Liver (tissue), 9 donors: ENCODE results near the gene CLCN5. TPM values are rescaled to one million over a fixed set of nuclear protein-coding genes. Genes with fewer than 3 reads are reported as not detected.

Experiments used
- DNase-seq: peaks from one replicate; pipeline ENCODE4 v3.0.0-alpha.2; 2017; ENCODE audit warnings: low spot score
- H3K27ac ChIP-seq, 2 donors: one replicate each; pipeline ENCODE4 v1.7.0; 2013; ENCODE audit warnings: inconsistent platforms in 2 of 2, low read length in 2 of 2, control low read depth in 1 of 2, low read depth in 1 of 2, mild to moderate bottlenecking in 1 of 2
- H3K27me3 ChIP-seq, 4 donors: one replicate each; pipeline versions ENCODE4 v1.6.1 to v1.7.0; 2013; ENCODE audit warnings: low read length in 3 of 4, inconsistent platforms in 1 of 4, mild to moderate bottlenecking in 1 of 4, moderate library complexity in 1 of 4; ENCODE audit not compliant: control insufficient read depth in 4 of 4, insufficient read depth in 4 of 4
- H3K36me3 ChIP-seq, 4 donors: one replicate each; pipeline versions ENCODE4 v1.6.1 to v1.7.0; 2013; ENCODE audit warnings: low read length in 3 of 4, mild to moderate bottlenecking in 3 of 4, low read depth in 1 of 4, moderate library complexity in 1 of 4; ENCODE audit not compliant: control insufficient read depth in 4 of 4, insufficient read depth in 3 of 4
- H3K4me1 ChIP-seq, 4 donors: one replicate each; pipeline versions ENCODE4 v1.6.1 to v1.7.0; 2013; ENCODE audit warnings: low read length in 3 of 4, mild to moderate bottlenecking in 3 of 4, moderate library complexity in 1 of 4; ENCODE audit not compliant: control insufficient read depth in 4 of 4, insufficient read depth in 4 of 4
- H3K4me3 ChIP-seq, 3 donors: one replicate each; pipeline versions ENCODE4 v1.6.1 to v1.7.0; 2013; ENCODE audit warnings: low read length in 3 of 3, control low read depth in 1 of 3, low read depth in 1 of 3, mild to moderate bottlenecking in 1 of 3
- H3K9ac ChIP-seq, 2 donors: one replicate each; pipeline ENCODE4 v1.7.0; 2013; ENCODE audit warnings: low read length in 2 of 2, mild to moderate bottlenecking in 2 of 2, moderate library complexity in 2 of 2, control low read depth in 1 of 2, low read depth in 1 of 2
- H3K9me3 ChIP-seq, 4 donors: one replicate each; pipeline versions ENCODE4 v1.6.1 to v1.7.0; 2013; ENCODE audit warnings: low read length in 3 of 4; ENCODE audit not compliant: control insufficient read depth in 4 of 4
- EGR1 ChIP-seq, 2 donors: IDR thresholded peaks; 2 replicates each; pipeline ENCODE4 v1.6.1; 2016 to 2018; ENCODE audit warnings: antibody characterized with exemption in 2 of 2, low read depth in 2 of 2
- FOXA1 ChIP-seq: IDR thresholded peaks from 2 replicates; pipeline ENCODE4 v1.6.1; 2016; ENCODE audit warnings: antibody characterized with exemption
- FOXA2 ChIP-seq: IDR thresholded peaks from 2 replicates; pipeline ENCODE4 v1.6.1; 2016; ENCODE audit warnings: antibody characterized with exemption
- GABPA ChIP-seq, 2 donors: IDR thresholded peaks in 1 of 2; conservative IDR thresholded peaks in 1 of 2; 2 replicates each; pipeline ENCODE4 v1.6.1; 2016; ENCODE audit warnings: antibody characterized with exemption in 2 of 2, mild to moderate bottlenecking in 1 of 2, moderate library complexity in 1 of 2
- HNF4A ChIP-seq, 2 donors: conservative IDR thresholded peaks; 2 replicates each; pipeline ENCODE4 v1.6.1; 2016; ENCODE audit warnings: antibody characterized with exemption in 2 of 2, mild to moderate bottlenecking in 2 of 2
- HNF4G ChIP-seq: IDR thresholded peaks from 2 replicates; pipeline ENCODE4 v1.6.1; 2016; ENCODE audit warnings: antibody characterized with exemption
- JUND ChIP-seq, 2 donors: IDR thresholded peaks; 2 replicates each; pipeline ENCODE4 v1.6.1; 2016; ENCODE audit warnings: antibody characterized with exemption in 2 of 2
- NR2F2 ChIP-seq: IDR thresholded peaks from 2 replicates; pipeline ENCODE4 v1.6.1; 2016; ENCODE audit warnings: antibody characterized with exemption
- RAD21 ChIP-seq, 2 donors: IDR thresholded peaks; 2 replicates each; pipeline ENCODE4 v1.6.1; 2016; ENCODE audit warnings: antibody characterized with exemption in 2 of 2, mild to moderate bottlenecking in 2 of 2
- RXRA ChIP-seq, 2 donors: IDR thresholded peaks; 2 replicates each; pipeline ENCODE4 v1.6.1; 2017 to 2018; ENCODE audit warnings: antibody characterized with exemption in 2 of 2, mild to moderate bottlenecking in 1 of 2
- SP1 ChIP-seq: IDR thresholded peaks from 2 replicates; pipeline ENCODE4 v1.6.1; 2018; ENCODE audit warnings: antibody characterized with exemption, mild to moderate bottlenecking
- TAF1 ChIP-seq: conservative IDR thresholded peaks from 2 replicates; pipeline ENCODE4 v1.6.1; 2016; ENCODE audit warnings: antibody characterized with exemption, mild to moderate bottlenecking
- YY1 ChIP-seq: IDR thresholded peaks from 2 replicates; pipeline ENCODE4 v1.6.1; 2016; ENCODE audit warnings: antibody characterized with exemption, mild to moderate bottlenecking
- WGBS: extraction: QIAGEN DNeasy Blood & Tissue Kit; methylation state at CpG from one replicate; pipeline ENCODE4 v1.1.7; 2013; 5-methylcytosine and 5-hydroxymethylcytosine counted together
- polyA plus RNA-seq, 2 donors: library from polyadenylated mRNA; stranded (reverse) in 1 of 2; unstranded in 1 of 2; fragments of 200-250 nt in 1 of 2; fragments of >200 nt in 1 of 2; fragmentation: Nextera tagmentation in 1 of 2; extraction: Ambion mirVana in 1 of 2; gene quantifications; one replicate each; pipeline versions ENCODE4 v1.2.1 to v1.2.3, GENCODE V29; 2013 to 2015
- total RNA-seq, 2 donors: library from RNA; depleted of rRNA; stranded (reverse); fragments of >200 nt; gene quantifications; one replicate each; pipeline ENCODE4 v1.2.3, GENCODE V29; 2014
- TF ChIP-seq, protein P1 (sequence below): IDR thresholded peaks from 2 replicates; pipeline ENCODE4 v1.6.1; 2016; ENCODE audit warnings: antibody characterized with exemption
- TF ChIP-seq, protein P2 (sequence below): fragments of 150-350 bp; IDR thresholded peaks from 2 replicates; pipeline ENCODE4 v1.5.1; 2017; ENCODE audit warnings: improper control_type of control experiment, low read depth, low read length; ENCODE audit not compliant: missing input control
- TF ChIP-seq, protein P3 (sequence below): IDR thresholded peaks from 2 replicates; pipeline ENCODE4 v1.6.1; 2016; ENCODE audit warnings: antibody characterized with exemption
- TF ChIP-seq, protein P4 (sequence below): IDR thresholded peaks from 2 replicates; pipeline ENCODE4 v1.6.1; 2016; ENCODE audit warnings: antibody characterized with exemption
- TF ChIP-seq, protein P5 (sequence below): IDR thresholded peaks from 2 replicates; pipeline ENCODE4 v1.6.1; 2016; ENCODE audit warnings: antibody characterized with exemption, mild to moderate bottlenecking
- donor health status: healthy.
- donor health status: healthy.
- donor health status: healthy.
- donor health status: healthy.
- donor health status: healthy.

The CLCN5 gene
- total and polyA plus RNA-seq, 4 donors = 5.6 to 56.1 (median 14.6) TPM

DNA sequence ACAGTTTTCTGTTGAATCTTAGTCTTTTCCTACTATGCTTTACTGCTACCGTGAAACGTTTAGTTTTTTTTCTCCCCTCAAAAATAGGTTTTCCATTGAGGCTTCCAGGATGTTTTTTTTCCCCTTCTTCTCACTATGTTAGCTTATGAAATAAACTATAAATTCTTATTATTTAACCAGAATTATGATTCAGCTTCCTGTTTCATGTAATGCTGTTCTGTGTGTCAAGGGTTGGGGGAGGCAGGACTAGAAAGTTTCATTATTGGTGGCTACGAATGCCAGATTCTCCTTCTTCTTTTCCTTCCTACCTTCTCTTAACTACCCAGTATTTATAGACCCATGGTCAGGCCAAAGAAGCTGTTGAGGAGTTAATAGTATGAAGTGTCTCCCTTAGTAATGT is 11.8 kb downstream of the CLCN5 start:
- H3K9me3 ChIP-seq = no peaks in the 10 kb centered on the region
- no peak overlapping the region for H3K4me3 ChIP-seq
- no peak overlapping the region for H3K27ac ChIP-seq
- no peak for TF ChIP-seq HNF4A (conservative IDR thresholded peaks at IDR 0.05)
- TF ChIP-seq JUND (IDR thresholded peaks at IDR 0.05) = no peak
- TF ChIP-seq NR2F2 = no peak
- no peak for TF ChIP-seq RAD21 (IDR thresholded peaks at IDR 0.05)
- TF ChIP-seq, protein P1, sequence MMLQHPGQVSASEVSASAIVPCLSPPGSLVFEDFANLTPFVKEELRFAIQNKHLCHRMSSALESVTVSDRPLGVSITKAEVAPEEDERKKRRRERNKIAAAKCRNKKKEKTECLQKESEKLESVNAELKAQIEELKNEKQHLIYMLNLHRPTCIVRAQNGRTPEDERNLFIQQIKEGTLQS = no peak
- no peak for TF ChIP-seq SP1
- no peak for TF ChIP-seq EGR1 (IDR thresholded peaks at IDR 0.05; ENCODE audit: low read depth in 2 of 2)
- TF ChIP-seq GABPA (IDR thresholded peaks at IDR 0.05 in 1 of 2, conservative IDR thresholded peaks at IDR 0.05 in 1 of 2) = no peak
- no peak for TF ChIP-seq HNF4G
- TF ChIP-seq, protein P2, sequence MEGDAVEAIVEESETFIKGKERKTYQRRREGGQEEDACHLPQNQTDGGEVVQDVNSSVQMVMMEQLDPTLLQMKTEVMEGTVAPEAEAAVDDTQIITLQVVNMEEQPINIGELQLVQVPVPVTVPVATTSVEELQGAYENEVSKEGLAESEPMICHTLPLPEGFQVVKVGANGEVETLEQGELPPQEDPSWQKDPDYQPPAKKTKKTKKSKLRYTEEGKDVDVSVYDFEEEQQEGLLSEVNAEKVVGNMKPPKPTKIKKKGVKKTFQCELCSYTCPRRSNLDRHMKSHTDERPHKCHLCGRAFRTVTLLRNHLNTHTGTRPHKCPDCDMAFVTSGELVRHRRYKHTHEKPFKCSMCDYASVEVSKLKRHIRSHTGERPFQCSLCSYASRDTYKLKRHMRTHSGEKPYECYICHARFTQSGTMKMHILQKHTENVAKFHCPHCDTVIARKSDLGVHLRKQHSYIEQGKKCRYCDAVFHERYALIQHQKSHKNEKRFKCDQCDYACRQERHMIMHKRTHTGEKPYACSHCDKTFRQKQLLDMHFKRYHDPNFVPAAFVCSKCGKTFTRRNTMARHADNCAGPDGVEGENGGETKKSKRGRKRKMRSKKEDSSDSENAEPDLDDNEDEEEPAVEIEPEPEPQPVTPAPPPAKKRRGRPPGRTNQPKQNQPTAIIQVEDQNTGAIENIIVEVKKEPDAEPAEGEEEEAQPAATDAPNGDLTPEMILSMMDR = no peak
- TF ChIP-seq, protein P3, sequence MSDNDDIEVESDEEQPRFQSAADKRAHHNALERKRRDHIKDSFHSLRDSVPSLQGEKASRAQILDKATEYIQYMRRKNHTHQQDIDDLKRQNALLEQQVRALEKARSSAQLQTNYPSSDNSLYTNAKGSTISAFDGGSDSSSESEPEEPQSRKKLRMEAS = no peak
- no peak for TF ChIP-seq FOXA2
- TF ChIP-seq TAF1 = no peak
- no peak for TF ChIP-seq YY1
- TF ChIP-seq, protein P4, sequence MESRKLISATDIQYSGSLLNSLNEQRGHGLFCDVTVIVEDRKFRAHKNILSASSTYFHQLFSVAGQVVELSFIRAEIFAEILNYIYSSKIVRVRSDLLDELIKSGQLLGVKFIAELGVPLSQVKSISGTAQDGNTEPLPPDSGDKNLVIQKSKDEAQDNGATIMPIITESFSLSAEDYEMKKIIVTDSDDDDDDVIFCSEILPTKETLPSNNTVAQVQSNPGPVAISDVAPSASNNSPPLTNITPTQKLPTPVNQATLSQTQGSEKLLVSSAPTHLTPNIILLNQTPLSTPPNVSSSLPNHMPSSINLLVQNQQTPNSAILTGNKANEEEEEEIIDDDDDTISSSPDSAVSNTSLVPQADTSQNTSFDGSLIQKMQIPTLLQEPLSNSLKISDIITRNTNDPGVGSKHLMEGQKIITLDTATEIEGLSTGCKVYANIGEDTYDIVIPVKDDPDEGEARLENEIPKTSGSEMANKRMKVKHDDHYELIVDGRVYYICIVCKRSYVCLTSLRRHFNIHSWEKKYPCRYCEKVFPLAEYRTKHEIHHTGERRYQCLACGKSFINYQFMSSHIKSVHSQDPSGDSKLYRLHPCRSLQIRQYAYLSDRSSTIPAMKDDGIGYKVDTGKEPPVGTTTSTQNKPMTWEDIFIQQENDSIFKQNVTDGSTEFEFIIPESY = no peak
- TF ChIP-seq, protein P5, sequence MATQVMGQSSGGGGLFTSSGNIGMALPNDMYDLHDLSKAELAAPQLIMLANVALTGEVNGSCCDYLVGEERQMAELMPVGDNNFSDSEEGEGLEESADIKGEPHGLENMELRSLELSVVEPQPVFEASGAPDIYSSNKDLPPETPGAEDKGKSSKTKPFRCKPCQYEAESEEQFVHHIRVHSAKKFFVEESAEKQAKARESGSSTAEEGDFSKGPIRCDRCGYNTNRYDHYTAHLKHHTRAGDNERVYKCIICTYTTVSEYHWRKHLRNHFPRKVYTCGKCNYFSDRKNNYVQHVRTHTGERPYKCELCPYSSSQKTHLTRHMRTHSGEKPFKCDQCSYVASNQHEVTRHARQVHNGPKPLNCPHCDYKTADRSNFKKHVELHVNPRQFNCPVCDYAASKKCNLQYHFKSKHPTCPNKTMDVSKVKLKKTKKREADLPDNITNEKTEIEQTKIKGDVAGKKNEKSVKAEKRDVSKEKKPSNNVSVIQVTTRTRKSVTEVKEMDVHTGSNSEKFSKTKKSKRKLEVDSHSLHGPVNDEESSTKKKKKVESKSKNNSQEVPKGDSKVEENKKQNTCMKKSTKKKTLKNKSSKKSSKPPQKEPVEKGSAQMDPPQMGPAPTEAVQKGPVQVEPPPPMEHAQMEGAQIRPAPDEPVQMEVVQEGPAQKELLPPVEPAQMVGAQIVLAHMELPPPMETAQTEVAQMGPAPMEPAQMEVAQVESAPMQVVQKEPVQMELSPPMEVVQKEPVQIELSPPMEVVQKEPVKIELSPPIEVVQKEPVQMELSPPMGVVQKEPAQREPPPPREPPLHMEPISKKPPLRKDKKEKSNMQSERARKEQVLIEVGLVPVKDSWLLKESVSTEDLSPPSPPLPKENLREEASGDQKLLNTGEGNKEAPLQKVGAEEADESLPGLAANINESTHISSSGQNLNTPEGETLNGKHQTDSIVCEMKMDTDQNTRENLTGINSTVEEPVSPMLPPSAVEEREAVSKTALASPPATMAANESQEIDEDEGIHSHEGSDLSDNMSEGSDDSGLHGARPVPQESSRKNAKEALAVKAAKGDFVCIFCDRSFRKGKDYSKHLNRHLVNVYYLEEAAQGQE = no peak
- TF ChIP-seq RXRA (IDR thresholded peaks at IDR 0.05) = no peak
- no peak overlapping the region for H3K9ac ChIP-seq
- 70% methylated on average over 3 of the region's 3 CpGs for WGBS
- H3K27me3 ChIP-seq = no peaks in the 10 kb centered on the region
- peaks cover 0 to 1% (median 0%) of the 10 kb centered on the region in 4 donors for H3K36me3 ChIP-seq
- no peak for DNase-seq
- H3K4me1 ChIP-seq = no peaks in the 10 kb centered on the region

DNA sequence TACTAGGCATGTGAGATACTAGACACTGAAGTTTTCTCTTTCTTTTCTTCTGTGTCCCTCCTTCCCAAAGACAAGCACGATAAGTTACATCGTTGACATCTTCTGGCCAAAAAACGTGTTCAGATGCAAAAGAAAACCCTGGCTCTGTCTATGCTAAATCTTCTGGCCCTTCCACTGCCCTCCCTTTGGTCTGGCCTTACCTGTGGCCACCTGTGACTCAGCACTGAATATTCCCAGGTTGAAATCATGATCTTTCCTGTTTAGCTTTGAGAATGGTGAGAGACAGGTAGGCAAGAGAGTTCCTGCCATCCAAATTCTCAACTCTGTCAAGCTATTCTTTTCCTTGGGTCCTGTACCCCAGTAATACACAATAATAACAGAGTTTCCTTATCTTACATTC is 12.3 kb downstream of the CLCN5 start:
- H3K9ac ChIP-seq = no peak overlapping the region
- H3K36me3 ChIP-seq = no peaks in the 10 kb centered on the region
- TF ChIP-seq TAF1 (no peak), FOXA2 (no peak), YY1 (no peak), NR2F2 (no peak), EGR1 (IDR thresholded peaks at IDR 0.05; ENCODE audit: low read depth in 2 of 2) (no peak), GABPA (IDR thresholded peaks at IDR 0.05 in 1 of 2, conservative IDR thresholded peaks at IDR 0.05 in 1 of 2) (no peak), HNF4A (conservative IDR thresholded peaks at IDR 0.05) (no peak), FOXA1 (no peak), HNF4G (no peak), JUND (IDR thresholded peaks at IDR 0.05) (no peak), RAD21 (IDR thresholded peaks at IDR 0.05) (no peak), RXRA (IDR thresholded peaks at IDR 0.05) (no peak)
- TF ChIP-seq, protein P5 = no peak
- WGBS = 93% methylated on average over 3 of the region's 3 CpGs
- H3K27ac ChIP-seq = no peak overlapping the region
- no peak overlapping the region for H3K4me3 ChIP-seq
- no peak for DNase-seq
- no peaks in the 10 kb centered on the region for H3K9me3 ChIP-seq
- no peaks in the 10 kb centered on the region for H3K4me1 ChIP-seq
- no peaks in the 10 kb centered on the region for H3K27me3 ChIP-seq
